ENCODE measurements around the gene SLC39A13. TPM values are rescaled to one million over a fixed set of nuclear protein-coding genes. Genes with fewer than 3 reads are reported as not detected.

The SLC39A13 gene
- total RNA-seq, 2 donors from 2014 or later: 97.7 to 163 TPM

GRCh38 chr11:47389577-47390421 is 18.6 kb upstream of the SLC39A13 start:
- peak overlapping the region in 1 of 2 donors; percentile 45 for H3K27ac ChIP-seq

GRCh38 chr11:47390422-47390760 is 18.0 kb upstream of the SLC39A13 start:
- ATAC-seq (ENCODE audit: insufficient number of reproducible peaks, low FRiP score, low read depth): no peak
- Histone ChIP-seq H3K36me3 (no peaks in the 10 kb centered on the region), H3K4me3 (no peak overlapping the region), H3K9me3 (no peaks in the 10 kb centered on the region), H3K27ac (peak overlapping the region in 1 of 2 donors; percentile 45), H3K27me3 (replicated peaks; ENCODE audit: insufficient read depth) (no peaks in the 10 kb centered on the region), H3K4me1 (ENCODE audit: control insufficient read depth in 1 of 2, low read depth in 2 of 2) (no peaks in the 10 kb centered on the region)
- no peak for DNase-seq (ENCODE audit: low spot score)
- TF ChIP-seq, protein P1, sequence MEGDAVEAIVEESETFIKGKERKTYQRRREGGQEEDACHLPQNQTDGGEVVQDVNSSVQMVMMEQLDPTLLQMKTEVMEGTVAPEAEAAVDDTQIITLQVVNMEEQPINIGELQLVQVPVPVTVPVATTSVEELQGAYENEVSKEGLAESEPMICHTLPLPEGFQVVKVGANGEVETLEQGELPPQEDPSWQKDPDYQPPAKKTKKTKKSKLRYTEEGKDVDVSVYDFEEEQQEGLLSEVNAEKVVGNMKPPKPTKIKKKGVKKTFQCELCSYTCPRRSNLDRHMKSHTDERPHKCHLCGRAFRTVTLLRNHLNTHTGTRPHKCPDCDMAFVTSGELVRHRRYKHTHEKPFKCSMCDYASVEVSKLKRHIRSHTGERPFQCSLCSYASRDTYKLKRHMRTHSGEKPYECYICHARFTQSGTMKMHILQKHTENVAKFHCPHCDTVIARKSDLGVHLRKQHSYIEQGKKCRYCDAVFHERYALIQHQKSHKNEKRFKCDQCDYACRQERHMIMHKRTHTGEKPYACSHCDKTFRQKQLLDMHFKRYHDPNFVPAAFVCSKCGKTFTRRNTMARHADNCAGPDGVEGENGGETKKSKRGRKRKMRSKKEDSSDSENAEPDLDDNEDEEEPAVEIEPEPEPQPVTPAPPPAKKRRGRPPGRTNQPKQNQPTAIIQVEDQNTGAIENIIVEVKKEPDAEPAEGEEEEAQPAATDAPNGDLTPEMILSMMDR (IDR thresholded peaks at IDR 0.05): no peak

More at GRCh38 chr11:47389577-47390421, 18.6 kb upstream of the SLC39A13 start:
- H3K4me1 ChIP-seq (ENCODE audit: control insufficient read depth in 1 of 2, low read depth in 2 of 2): no peaks in the 10 kb centered on the region
- H3K36me3 ChIP-seq: no peaks in the 10 kb centered on the region
- DNase-seq (ENCODE audit: low spot score): no peak
- no peaks in the 10 kb centered on the region for H3K27me3 ChIP-seq (replicated peaks; ENCODE audit: insufficient read depth)
- ATAC-seq (ENCODE audit: insufficient number of reproducible peaks, low FRiP score, low read depth): no peak
- no peak overlapping the region for H3K4me3 ChIP-seq
- TF ChIP-seq, protein P1 (IDR thresholded peaks at IDR 0.05): no peak
- H3K9me3 ChIP-seq: no peaks in the 10 kb centered on the region

- no peak for ATAC-seq (ENCODE audit: insufficient number of reproducible peaks, low FRiP score, low read depth)
- peak overlapping the region in 1 of 2 donors; percentile 45 for H3K27ac ChIP-seq
- DNase-seq (ENCODE audit: low spot score): no peak
These were observed 17.3 kb upstream of the SLC39A13 start for GRCh38 chr11:47391077-47391583.

GRCh38 chr11:47391711-47392432 is 16.5 kb upstream of the SLC39A13 start:
- Histone ChIP-seq H3K27ac (peak overlapping the region in 1 of 2 donors; percentile 44), H3K4me1 (ENCODE audit: control insufficient read depth in 1 of 2, low read depth in 2 of 2) (no peaks in the 10 kb centered on the region), H3K36me3 (no peaks in the 10 kb centered on the region), H3K27me3 (replicated peaks; ENCODE audit: insufficient read depth) (no peaks in the 10 kb centered on the region), H3K9me3 (no peaks in the 10 kb centered on the region), H3K4me3 (no peak overlapping the region)
- TF ChIP-seq, protein P1 (IDR thresholded peaks at IDR 0.05): no peak
- ATAC-seq (ENCODE audit: insufficient number of reproducible peaks, low FRiP score, low read depth) (no peak), DNase-seq (ENCODE audit: low spot score) (no peak)

More at GRCh38 chr11:47391077-47391583, 17.3 kb upstream of the SLC39A13 start:
- Histone ChIP-seq H3K27me3 (replicated peaks; ENCODE audit: insufficient read depth) (no peaks in the 10 kb centered on the region), H3K4me3 (no peak overlapping the region), H3K4me1 (ENCODE audit: control insufficient read depth in 1 of 2, low read depth in 2 of 2) (no peaks in the 10 kb centered on the region), H3K36me3 (no peaks in the 10 kb centered on the region), H3K9me3 (no peaks in the 10 kb centered on the region)
- TF ChIP-seq, protein P1 (IDR thresholded peaks at IDR 0.05): no peak

- no peak for DNase-seq (ENCODE audit: low spot score)
- Histone ChIP-seq H3K4me1 (ENCODE audit: control insufficient read depth in 1 of 2, low read depth in 2 of 2) (no peaks in the 10 kb centered on the region), H3K27ac (peak overlapping the region in 1 of 2 donors; percentile 44), H3K27me3 (replicated peaks; ENCODE audit: insufficient read depth) (no peaks in the 10 kb centered on the region), H3K36me3 (no peaks in the 10 kb centered on the region), H3K9me3 (no peaks in the 10 kb centered on the region), H3K4me3 (no peak overlapping the region)
- no peak for ATAC-seq (ENCODE audit: insufficient number of reproducible peaks, low FRiP score, low read depth)
- TF ChIP-seq, protein P1 (IDR thresholded peaks at IDR 0.05): no peak
These were observed 15.7 kb upstream of the SLC39A13 start for GRCh38 chr11:47392546-47393162.

Data from thoracic aorta (tissue), 2 donors.